ENCODE results near the gene ADAMTS8.

ADAMTS8 gene

DNA sequence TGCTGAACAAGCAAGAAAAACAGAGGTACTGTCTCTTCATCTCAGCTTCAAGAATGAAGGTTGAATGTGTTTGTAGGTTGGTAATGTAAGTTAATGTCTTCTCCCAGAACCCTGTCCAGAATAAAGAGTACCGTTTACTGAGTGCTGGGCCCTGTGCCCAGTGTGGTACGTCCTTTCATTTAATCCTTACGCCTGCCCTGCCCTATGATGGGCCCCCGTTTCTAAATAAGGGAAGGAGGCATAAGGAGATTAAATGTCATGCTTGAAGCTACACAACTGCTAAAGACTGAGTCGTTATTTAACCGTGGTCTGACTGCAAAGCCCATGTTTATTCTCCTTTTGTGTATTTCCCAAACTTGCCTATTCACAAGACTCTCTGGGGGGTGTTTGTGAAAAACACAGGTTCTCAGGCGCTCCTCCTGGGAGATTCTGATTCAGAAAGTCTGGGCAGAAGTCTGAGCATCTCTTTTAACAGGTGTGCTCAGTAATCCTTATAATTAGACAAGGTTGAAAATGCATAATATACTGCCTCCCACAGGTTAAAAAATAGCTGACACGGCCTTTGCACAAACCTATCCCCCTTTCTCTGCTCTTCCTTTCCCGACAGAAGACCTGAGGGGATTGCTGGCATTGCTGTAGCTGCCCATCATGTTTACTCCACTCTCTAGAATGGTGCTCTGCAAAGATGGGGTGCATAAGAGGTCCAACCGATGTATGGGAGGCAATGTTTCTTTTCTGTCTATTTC, 57.4 kb downstream of the ADAMTS8 start:
- DNase-seq (ENCODE audit: low read depth) = no peak
- no peak overlapping the region for H3K4me3 ChIP-seq (ENCODE audit: low read depth, low read length)
- TF ChIP-seq, protein P1, sequence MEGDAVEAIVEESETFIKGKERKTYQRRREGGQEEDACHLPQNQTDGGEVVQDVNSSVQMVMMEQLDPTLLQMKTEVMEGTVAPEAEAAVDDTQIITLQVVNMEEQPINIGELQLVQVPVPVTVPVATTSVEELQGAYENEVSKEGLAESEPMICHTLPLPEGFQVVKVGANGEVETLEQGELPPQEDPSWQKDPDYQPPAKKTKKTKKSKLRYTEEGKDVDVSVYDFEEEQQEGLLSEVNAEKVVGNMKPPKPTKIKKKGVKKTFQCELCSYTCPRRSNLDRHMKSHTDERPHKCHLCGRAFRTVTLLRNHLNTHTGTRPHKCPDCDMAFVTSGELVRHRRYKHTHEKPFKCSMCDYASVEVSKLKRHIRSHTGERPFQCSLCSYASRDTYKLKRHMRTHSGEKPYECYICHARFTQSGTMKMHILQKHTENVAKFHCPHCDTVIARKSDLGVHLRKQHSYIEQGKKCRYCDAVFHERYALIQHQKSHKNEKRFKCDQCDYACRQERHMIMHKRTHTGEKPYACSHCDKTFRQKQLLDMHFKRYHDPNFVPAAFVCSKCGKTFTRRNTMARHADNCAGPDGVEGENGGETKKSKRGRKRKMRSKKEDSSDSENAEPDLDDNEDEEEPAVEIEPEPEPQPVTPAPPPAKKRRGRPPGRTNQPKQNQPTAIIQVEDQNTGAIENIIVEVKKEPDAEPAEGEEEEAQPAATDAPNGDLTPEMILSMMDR (IDR thresholded peaks at IDR 0.05; ENCODE audit: insufficient read depth, low read depth, low read length, missing control alignments) = peak; percentile 24

- no peak overlapping the region for H3K4me3 ChIP-seq (ENCODE audit: low read depth, low read length)
- no peak for DNase-seq (ENCODE audit: low read depth)
- TF ChIP-seq, protein P1 (IDR thresholded peaks at IDR 0.05; ENCODE audit: insufficient read depth, low read depth, low read length, missing control alignments) = no peak
Measured at GRCh38 chr11:130369713-130370112, 58.7 kb downstream of the ADAMTS8 start.

GRCh38 chr11:130369141-130369691, 59.2 kb downstream of the ADAMTS8 start:
- H3K4me3 ChIP-seq (ENCODE audit: low read depth, low read length) = no peak overlapping the region
- DNase-seq (ENCODE audit: low read depth) = no peak
- TF ChIP-seq, protein P1 (IDR thresholded peaks at IDR 0.05; ENCODE audit: insufficient read depth, low read depth, low read length, missing control alignments) = no peak

GRCh38 chr11:130359419-130359818, 69.0 kb downstream of the ADAMTS8 start:
- TF ChIP-seq, protein P1 (IDR thresholded peaks at IDR 0.05; ENCODE audit: insufficient read depth, low read depth, low read length, missing control alignments) = no peak
- no peak for DNase-seq (ENCODE audit: low read depth)
- no peak overlapping the region for H3K4me3 ChIP-seq (ENCODE audit: low read depth, low read length)

DNA sequence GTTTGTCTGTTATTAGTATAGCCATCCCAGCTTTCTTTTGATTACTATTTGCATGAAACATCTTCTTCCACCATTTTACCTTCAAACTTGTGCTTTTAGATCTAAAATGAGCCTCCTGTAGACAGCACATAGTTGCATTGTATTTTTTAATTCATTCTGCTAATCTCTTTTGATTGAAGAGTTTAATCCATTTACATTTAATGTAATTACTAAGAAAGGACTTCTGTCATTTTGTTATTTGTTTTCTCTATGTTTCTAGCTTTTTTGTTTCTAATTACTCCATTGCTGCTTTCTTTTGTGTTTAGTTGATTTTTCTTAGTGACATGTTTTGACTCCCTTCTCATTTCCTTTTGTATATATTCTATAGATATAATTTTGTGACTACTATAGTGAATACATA, 70.0 kb downstream of the ADAMTS8 start:
- DNase-seq (ENCODE audit: low read depth) = no peak
- TF ChIP-seq, protein P1 (IDR thresholded peaks at IDR 0.05; ENCODE audit: insufficient read depth, low read depth, low read length, missing control alignments) = no peak
- no peak overlapping the region for H3K4me3 ChIP-seq (ENCODE audit: low read depth, low read length)

Data from GM12865 (cell line).